IMR-90 (cell line): ENCODE measurements around the gene GSTT4. TPM values are rescaled to one million over a fixed set of nuclear protein-coding genes. Genes with fewer than 3 reads are reported as not detected.
A peak's percentile ranks its signal among the peaks of the same experiment; 100 is the strongest.

Experiments used
- ATAC-seq: fragments of 200-7000 bp; cut with Tn5 transposase; 2 replicates; pipeline ENCODE4 v1.9.1; 2020; ENCODE audit warnings: low read depth, mild to moderate bottlenecking, moderate library complexity
- BruUV-seq: library from RNA; stranded (reverse); fragments of 400-500 nt; replicated peaks from 2 replicates; lab custom pipeline; 2021; lab: Mats Ljungman, UMichigan
- CTCF ChIA-PET: fragments of 300-600 bp; formaldehyde crosslinking; extraction: SDS; loops from one replicate; lab custom pipeline; 2021; ENCODE audit warnings: antibody characterized with exemption; lab: Yijun Ruan, JAX
- POLR2A ChIA-PET: fragments of 300-600 bp; sonication (Branson Sonifier 250); formaldehyde crosslinking; loops from one replicate; lab custom pipeline; 2022; ENCODE audit warnings: antibody characterized with exemption; ENCODE audit not compliant: unreplicated experiment; lab: Charles Lee
- DNase-seq: peaks from one replicate; pipeline ENCODE4 v3.0.0; 2013
- H2AFZ ChIP-seq: replicated peaks from 2 replicates; pipeline ENCODE3; 2013; ENCODE audit warnings: low read length, mild to moderate bottlenecking; ENCODE audit not compliant: poor library complexity
- H2AK5ac ChIP-seq: 2 replicates; pipeline ENCODE4 v1.6.1; 2013; ENCODE audit warnings: low read depth, low read length, inconsistent platforms
- H2AK9ac ChIP-seq: replicated peaks from 2 replicates; pipeline ENCODE3; 2013; ENCODE audit warnings: mild to moderate bottlenecking, low read depth, low read length, moderate library complexity; ENCODE audit not compliant: poor library complexity
- H2BK120ac ChIP-seq: 2 replicates; pipeline ENCODE4 v1.6.1; 2013; ENCODE audit warnings: low read depth, low read length, inconsistent platforms
- H2BK15ac ChIP-seq: 3 replicates; pipeline ENCODE4 v1.6.1; 2013; ENCODE audit warnings: low read depth, low read length, inconsistent platforms
- H2BK20ac ChIP-seq: 2 replicates; pipeline ENCODE4 v1.6.1; 2013; ENCODE audit warnings: low read depth, mild to moderate bottlenecking, inconsistent platforms, low read length, moderate library complexity
- H2BK5ac ChIP-seq: 2 replicates; pipeline ENCODE4 v1.6.1; 2013; ENCODE audit warnings: mild to moderate bottlenecking, low read depth, low read length, inconsistent platforms; ENCODE audit not compliant: poor library complexity, severe bottlenecking
- H3K14ac ChIP-seq: replicated peaks from 2 replicates; pipeline ENCODE4 v1.6.1; 2013; ENCODE audit warnings: low read depth, low read length, inconsistent platforms
- H3K18ac ChIP-seq: 2 replicates; pipeline ENCODE4 v1.6.1; 2013; ENCODE audit warnings: low read depth, low read length, control low read depth
- H3K23ac ChIP-seq: 2 replicates; pipeline ENCODE4 v1.6.1; 2013; ENCODE audit warnings: low read depth, low read length, inconsistent platforms
- H3K27ac ChIP-seq: 2 replicates; pipeline ENCODE4 v1.5.1; 2013; ENCODE audit warnings: mild to moderate bottlenecking, control low read depth, low read length; ENCODE audit not compliant: insufficient read depth
- H3K27me3 ChIP-seq: 2 replicates; pipeline ENCODE4 v1.6.1; 2013; ENCODE audit warnings: low read length; ENCODE audit not compliant: control insufficient read depth, insufficient read depth
- H3K36me3 ChIP-seq: 2 replicates; pipeline ENCODE4 v1.6.1; 2013; ENCODE audit warnings: low read length, mixed read lengths; ENCODE audit not compliant: control insufficient read depth, insufficient read depth
- H3K4ac ChIP-seq: 2 replicates; pipeline ENCODE4 v1.6.1; 2013; ENCODE audit warnings: low read depth, low read length, inconsistent platforms
- H3K4me1 ChIP-seq: 2 replicates; pipeline ENCODE4 v1.6.1; 2013; ENCODE audit warnings: low read length, mixed read lengths; ENCODE audit not compliant: control insufficient read depth, insufficient read depth
- H3K4me2 ChIP-seq: 2 replicates; pipeline ENCODE4 v1.6.1; 2013; ENCODE audit warnings: low read depth, mild to moderate bottlenecking, control low read depth, low read length, moderate library complexity
- H3K4me3 ChIP-seq: 2 replicates; pipeline ENCODE4 v1.5.1; 2013; ENCODE audit warnings: low read depth, mild to moderate bottlenecking, control low read depth, low read length, moderate library complexity; ENCODE audit not compliant: insufficient read depth
- H3K56ac ChIP-seq: 2 replicates; pipeline ENCODE4 v1.6.1; 2013; ENCODE audit warnings: low read length, inconsistent platforms; ENCODE audit not compliant: insufficient read depth; ENCODE audit errors: extremely low read depth
- H3K79me1 ChIP-seq, 2 experiments: 2 replicates each; pipeline ENCODE4 v1.6.1; 2013; ENCODE audit warnings: low read length in 2 of 2, inconsistent platforms in 1 of 2, low read depth in 1 of 2
- H3K9ac ChIP-seq: 2 replicates; pipeline ENCODE4 v1.6.1; 2013; ENCODE audit warnings: low read depth, low read length, control low read depth
- H3K9me1 ChIP-seq: 2 replicates; pipeline ENCODE4 v1.6.1; 2013; ENCODE audit warnings: low read length, inconsistent platforms; ENCODE audit not compliant: insufficient read depth
- H3K9me3 ChIP-seq: 2 replicates; pipeline ENCODE4 v1.6.1; 2013; ENCODE audit warnings: low read length; ENCODE audit not compliant: control insufficient read depth, insufficient read depth
- H4K20me1 ChIP-seq: 2 replicates; pipeline ENCODE4 v1.6.1; 2013; ENCODE audit warnings: low read length, inconsistent platforms; ENCODE audit not compliant: insufficient read depth
- H4K5ac ChIP-seq: 2 replicates; pipeline ENCODE4 v1.6.1; 2013; ENCODE audit warnings: mild to moderate bottlenecking, low read depth, low read length, control low read depth
- H4K8ac ChIP-seq, 2 experiments: 2 replicates each; pipeline ENCODE4 v1.6.1; 2013; ENCODE audit warnings: low read depth in 2 of 2, low read length in 2 of 2, control low read depth in 1 of 2, inconsistent platforms in 1 of 2
- H4K91ac ChIP-seq: 2 replicates; pipeline ENCODE4 v1.6.1; 2013; ENCODE audit warnings: low read depth, low read length, inconsistent platforms; ENCODE audit not compliant: insufficient read depth
- CEBPB ChIP-seq: IDR thresholded peaks from 2 replicates; pipeline ENCODE4 v1.6.1; 2012; ENCODE audit warnings: low read depth, low read length, improper control_type of control experiment
- CTCF ChIP-seq: conservative IDR thresholded peaks from 2 replicates; pipeline ENCODE4 v1.5.1; 2012; ENCODE audit warnings: mild to moderate bottlenecking, low read depth, low read length, improper control_type of control experiment
- ELK1 ChIP-seq: fragments of 150-350 bp; IDR thresholded peaks from 2 replicates; pipeline ENCODE4 v1.6.1; 2016; ENCODE audit warnings: low read depth, mild to moderate bottlenecking, low read length, moderate library complexity, borderline replicate concordance
- MAZ ChIP-seq: IDR thresholded peaks from 2 replicates; pipeline ENCODE4 v1.6.1; 2012; ENCODE audit warnings: low read depth, mild to moderate bottlenecking, low read length, improper control_type of control experiment, moderate library complexity, borderline replicate concordance
- NFE2L2 ChIP-seq: fragments of 150-350 bp; IDR thresholded peaks from 2 replicates; pipeline ENCODE4 v1.6.1; 2016; ENCODE audit warnings: low read depth, mild to moderate bottlenecking, low read length
- RCOR1 ChIP-seq: IDR thresholded peaks from 2 replicates; pipeline ENCODE4 v1.6.1; 2012; ENCODE audit warnings: mild to moderate bottlenecking, low read length, improper control_type of control experiment; ENCODE audit not compliant: insufficient replicate concordance
- RFX5 ChIP-seq: IDR thresholded peaks from 2 replicates; pipeline ENCODE4 v1.8.0; 2012; ENCODE audit warnings: low read depth, mild to moderate bottlenecking, low read length, moderate library complexity
- USF2 ChIP-seq: fragments of 150-350 bp; IDR thresholded peaks from 2 replicates; pipeline ENCODE4 v1.6.1; 2017; ENCODE audit warnings: mild to moderate bottlenecking, antibody characterized with exemption, low read length, low read depth
- WGBS, 2 experiments: methylation state at CpG; one replicate each; pipeline versions ENCODE4 v1.1.5 to v1.1.7; 2013; ENCODE audit warnings: missing lambda C conversion rate in 2 of 2; ENCODE audit not compliant: insufficient read length in 1 of 2; ENCODE audit errors: extremely low coverage in 2 of 2; 5-methylcytosine and 5-hydroxymethylcytosine counted together
- dilution Hi-C: fragments of 300-500 bp; cut with HindIII; formaldehyde crosslinking; loops from one replicate; pipeline ENCODE4 v1.14.3; 2018; ENCODE audit warnings: low sequenced_read_pairs; ENCODE audit not compliant: unreplicated experiment
- in situ Hi-C: fragments of 300-500 bp; cut with MboI; formaldehyde crosslinking; loops from 3 replicates; pipeline ENCODE4 v1.14.3; 2019; ENCODE audit warnings: low sequenced_read_pairs, inconsistent platforms, mixed read lengths
- intact Hi-C: fragments of 100-400 bp; cut with micrococcal nuclease; formaldehyde crosslinking; loops from 2 replicates; pipeline ENCODE4 v1.10.0; 2022
- polyA plus RNA-seq, 3 experiments: library from polyadenylated mRNA; depleted of rRNA; stranded (reverse); fragments of >200 nt; gene quantifications; 2 replicates each; pipeline ENCODE4 v1.2.3, GENCODE V29; 2012; ENCODE audit warnings: low replicate concordance in 1 of 3
- total RNA-seq: library from RNA; depleted of rRNA; stranded (reverse); fragments of >200 nt; gene quantifications from 2 replicates; pipeline ENCODE4 v1.2.3, GENCODE V29; 2012

Gene GSTT4
- total and polyA plus RNA-seq, 2 of the 4 experiments (the other 2 are of a cell fraction), result not detected

GRCh38 chr22:23970201-23970641, 35.0 kb downstream of the GSTT4 start:
- intact Hi-C loops (no loop called here), dilution Hi-C loops (no loop called here), in situ Hi-C loops (no loop called here)
- Histone ChIP-seq H4K5ac (no peak overlapping the region), H3K9me3 (no peaks in the 10 kb centered on the region), H2BK120ac (no peak overlapping the region), H3K56ac (no peak overlapping the region), H2AFZ (no peak overlapping the region), H3K14ac (no peak overlapping the region), H3K18ac (no peak overlapping the region), H3K79me1 (peaks cover 9 to 23% of the 10 kb centered on the region in 2 experiments), H4K8ac (no peak overlapping the region; a peak in 1 of 4 replicates), H3K27ac (no peak overlapping the region), H2BK5ac (peak overlapping the region; percentile 44), H3K4me1 (no peaks in the 10 kb centered on the region), H3K4me2 (no peak overlapping the region), H3K4me3 (no peak overlapping the region), H3K9me1 (no peaks in the 10 kb centered on the region), H3K36me3 (peaks cover 21% of the 10 kb centered on the region), H3K9ac (no peak overlapping the region), H2BK20ac (no peak overlapping the region), H2BK15ac (no peak overlapping the region), H3K27me3 (no peaks in the 10 kb centered on the region), H3K23ac (no peak overlapping the region), H3K4ac (no peak overlapping the region), H4K91ac (no peak overlapping the region), H4K20me1 (peaks cover 8% of the 10 kb centered on the region), H2AK9ac (no peak overlapping the region), H2AK5ac (0 out of 2 replicates have a peak overlapping the region, but pooled peaks have one; percentile 22)
- CTCF ChIA-PET, result no interaction called here
- 88 to 100% methylated on average over 2 to 4 of the region's 5 CpGs for WGBS, 2 experiments
- no peak for DNase-seq
- TSS peak; percentile 30 for BruUV-seq
- POLR2A ChIA-PET, result interaction anchor here (0.6 kb wide), 1 partner anchor 113 kb away, joined by 3 read pairs; the partner anchor contains the start of gene SLC2A11
- TF ChIP-seq MAZ (no peak), CTCF (no peak), RCOR1 (no peak), CEBPB (no peak), NFE2L2 (no peak), RFX5 (no peak), ELK1 (no peak), USF2 (no peak)
- ATAC-seq, result no peak
